Measurements from ENCODE around the gene XYLB. TPM values are rescaled to one million over a fixed set of nuclear protein-coding genes. Genes with fewer than 3 reads are reported as not detected.

XYLB gene
- total and polyA plus RNA-seq, 2 of the 13 experiments (the other 11 are each of a cell fraction or from before 2014, with no cell fraction given), result 25.9 to 30.0 TPM

DNA sequence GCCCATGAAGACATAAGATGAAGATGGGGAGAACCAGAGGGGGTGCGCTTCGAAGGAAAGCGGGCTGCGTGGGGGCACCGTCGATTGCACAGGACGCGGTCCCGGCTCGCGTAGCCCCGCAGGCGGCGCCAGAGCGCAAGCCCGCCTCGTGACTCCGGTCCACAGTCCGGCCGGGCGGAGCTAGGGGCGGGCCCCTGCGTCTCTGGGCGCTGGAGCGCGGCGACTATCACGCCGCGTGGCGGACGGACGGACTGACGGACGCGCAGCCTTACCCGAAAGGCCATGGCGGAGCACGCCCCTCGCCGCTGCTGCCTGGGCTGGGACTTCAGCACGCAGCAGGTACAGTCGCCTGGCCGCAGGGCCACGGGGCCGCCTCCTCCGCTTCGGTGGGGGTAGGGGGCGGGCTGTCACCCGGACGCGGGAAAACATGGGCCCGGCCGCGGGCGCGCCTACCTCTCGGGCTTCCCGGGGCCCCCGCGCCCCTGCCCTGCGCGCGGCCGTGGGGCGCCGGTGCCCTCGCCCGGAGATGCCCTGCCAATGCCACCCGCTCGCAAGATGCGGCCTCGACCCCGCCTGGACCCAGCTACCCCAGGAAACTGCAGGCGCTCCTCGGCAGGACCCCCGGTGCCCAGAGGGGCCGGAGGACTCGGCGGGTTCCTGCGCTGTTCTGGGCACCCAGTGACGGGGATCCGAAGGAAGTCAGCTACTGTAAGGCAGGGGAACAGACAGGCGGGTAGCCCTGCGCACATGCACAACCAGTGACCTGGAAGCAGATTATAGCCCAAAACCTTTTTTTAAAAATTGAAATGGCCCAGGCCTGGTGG lies at the start of gene XYLB (continued):
- TF ChIP-seq RERE (CRISPR knock-in tag; IDR thresholded peaks at IDR 0.05; ENCODE audit: low read depth) (peak; percentile 55; the same call in 1 of the 2 replicates), ZNF746 (CRISPR knock-in tag; IDR thresholded peaks at IDR 0.05) (0 out of 2 replicates have a peak, but pooled peaks have one; percentile 70), ZNF142 (CRISPR knock-in tag; IDR thresholded peaks at IDR 0.05) (no peak), SMARCE1 (IDR thresholded peaks at IDR 0.05; ENCODE audit: borderline replicate concordance) (no peak), ZNF761 (CRISPR knock-in tag; conservative IDR thresholded peaks at IDR 0.05) (peak; percentile 96), NFIC (IDR thresholded peaks at IDR 0.05; ENCODE audit: low read length) (no peak), ZNF609 (CRISPR knock-in tag; IDR thresholded peaks at IDR 0.05; ENCODE audit: borderline replicate concordance) (peak; percentile 72; the same call in 1 of the 2 replicates), ZNF121 (CRISPR knock-in tag; IDR thresholded peaks at IDR 0.05) (peak; percentile 73)
- TF ChIP-seq, protein P1, sequence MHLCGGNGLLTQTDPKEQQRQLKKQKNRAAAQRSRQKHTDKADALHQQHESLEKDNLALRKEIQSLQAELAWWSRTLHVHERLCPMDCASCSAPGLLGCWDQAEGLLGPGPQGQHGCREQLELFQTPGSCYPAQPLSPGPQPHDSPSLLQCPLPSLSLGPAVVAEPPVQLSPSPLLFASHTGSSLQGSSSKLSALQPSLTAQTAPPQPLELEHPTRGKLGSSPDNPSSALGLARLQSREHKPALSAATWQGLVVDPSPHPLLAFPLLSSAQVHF (CRISPR knock-in tag; IDR thresholded peaks at IDR 0.05), result peak; percentile 93; the same call in 1 of the 2 replicates

Data from HepG2 (cell line).